K562 (cell line): ENCODE results near the gene ABHD5. TPM values are rescaled to one million over a fixed set of nuclear protein-coding genes. Genes with fewer than 3 reads are reported as not detected.

ENCODE experiments used
- ESRRA ChIP-seq: fragments of 450-650 bp; IDR thresholded peaks from 2 replicates; pipeline ENCODE4 v1.6.1; 2014; ENCODE audit warnings: low read depth, mild to moderate bottlenecking, moderate library complexity, borderline replicate concordance
- polyA plus RNA-seq, 8 experiments: library from polyadenylated mRNA; depleted of rRNA in 4 of 8; stranded (reverse) in 5 of 8; unstranded in 3 of 8; fragments of >200 nt; fragmentation: Nextera tagmentation in 2 of 8; fragmentation: Illumina TruSeq in 1 of 8; extraction: Ambion mirVana in 2 of 8; extraction: Trizol in 1 of 8; gene quantifications; 2 replicates each; pipeline versions ENCODE4 v1.2.1 to v1.2.3, GENCODE V29; 2011 to 2014; ENCODE audit warnings: inconsistent platforms in 1 of 8, missing spikeins in 1 of 8
- total RNA-seq, 7 experiments: library from RNA; depleted of rRNA in 6 of 7; stranded (reverse); fragments of >200 nt in 6 of 7; fragmentation: Illumina TruSeq in 2 of 7; extraction: Trizol in 2 of 7; gene quantifications; 2 replicates each; pipeline versions ENCODE4 v1.2.1 to v1.2.3, GENCODE V29; 2011 to 2021; ENCODE audit warnings: low replicate concordance in 1 of 7

ABHD5 gene
- total and polyA plus RNA-seq, 9 of the 15 experiments (the other 6 are each of a cell fraction or from before 2014, with no cell fraction given): 27.8 to 61.7 (median 39.9) TPM

GRCh38 chr3:43782541-43782940 is 91.8 kb downstream of the ABHD5 start (continued):
- no peak for TF ChIP-seq ESRRA

Other genes starting within 250 kb of the ABHD5 start
- gene ANO10, start 68.9 kb upstream of the ABHD5 start, total RNA-seq (2014; rRNA removed): 27.2 and 27.9 TPM in 2 replicates
- gene ANO10, start 68.9 kb upstream of the ABHD5 start, total RNA-seq (2014; rRNA removed; fragmentation: Illumina TruSeq; extraction: Trizol): 36.3 and 42.8 TPM in 2 replicates
- 32.3 and 36.3 TPM in 2 replicates for gene ANO10, start 68.9 kb upstream of the ABHD5 start, total RNA-seq (2015; rRNA removed; fragmentation: Illumina TruSeq; extraction: Trizol)
- gene ANO10, start 68.9 kb upstream of the ABHD5 start, total RNA-seq (2021): 41.3 and 41.7 TPM in 2 replicates
- 44.9 and 46.0 TPM in 2 replicates for gene ANO10, start 68.9 kb upstream of the ABHD5 start, polyA plus RNA-seq (2011; rRNA removed)
- 33.1 and 34.8 TPM in 2 replicates for gene ANO10, start 68.9 kb upstream of the ABHD5 start, polyA plus RNA-seq (2014; fragmentation: Illumina TruSeq; extraction: Trizol)
- gene ANO10, start 68.9 kb upstream of the ABHD5 start, polyA plus RNA-seq (2014; fragmentation: Nextera tagmentation; extraction: Ambion mirVana): 10 to 100 TPM in 1 of 2 experiments, 1 to 10 TPM in 1; 6.4 to 14.2 TPM
- 25.7 and 27.5 TPM in 2 replicates for gene ANO10, start 68.9 kb upstream of the ABHD5 start, polyA plus RNA-seq (2014; rRNA removed)